Pancreas (tissue), 10 donors: Measurements from ENCODE around the gene LCE1A. TPM values are rescaled to one million over a fixed set of nuclear protein-coding genes. Genes with fewer than 3 reads are reported as not detected.

Experiments used
- ATAC-seq, 4 donors: fragments of 200-7000 bp; cut with Tn5 transposase; one replicate each; pipeline versions ENCODE4 v1.8.0 to v1.9.1; 2020; ENCODE audit warnings: mild to moderate bottlenecking in 4 of 4, moderate library complexity in 4 of 4
- DNase-seq, 6 donors: peaks; one replicate each; pipeline ENCODE4 v3.0.0-alpha.2; 2020
- FAIRE-seq: peaks from 2 replicates; lab custom pipeline; 2012; peaks lifted over from hg19 to GRCh38; lab: Jason Lieb, UNC
- H3K27ac ChIP-seq, 4 donors: fragments of 200-600 bp; sonication (generic); 1 replicate in 3 of 4; 2 replicates in 1 of 4; pipeline versions ENCODE4 v1.5.0 to v1.8.0; 2020
- H3K27me3 ChIP-seq, 4 donors: fragments of 200-600 bp; one replicate each; pipeline ENCODE4 v1.8.0; 2021
- H3K36me3 ChIP-seq, 3 donors: fragments of 200-600 bp; sonication (generic) in 1 of 3; one replicate each; pipeline versions ENCODE4 v1.5.0 to v1.8.0; 2020 to 2021
- H3K4me1 ChIP-seq, 3 donors: fragments of 200-600 bp; one replicate each; pipeline ENCODE4 v1.8.0; 2021
- H3K4me3 ChIP-seq, 4 donors: fragments of 200-600 bp; sonication (generic) in 2 of 4; one replicate each; pipeline versions ENCODE4 v1.5.0 to v1.8.0; 2020 to 2021
- H3K9me3 ChIP-seq, 4 donors: fragments of 200-600 bp; one replicate each; pipeline ENCODE4 v1.8.0; 2021
- WGBS, 2 donors: extraction: QIAGEN DNeasy Blood & Tissue Kit; methylation state at CpG; one replicate each; pipeline ENCODE4 v1.1.7; 2013; 5-methylcytosine and 5-hydroxymethylcytosine counted together
- intact Hi-C, 3 donors: fragments of 100-400 bp; cut with DNase I; formaldehyde crosslinking; loops; one replicate each; pipeline versions ENCODE4 v1.11.1 to v1.14.2; 2022
- polyA plus RNA-seq, 2 donors: library from polyadenylated mRNA; stranded (reverse); fragments of 200-250 nt; gene quantifications; one replicate each; pipeline ENCODE4 v1.2.3, GENCODE V29; 2013
- total RNA-seq, 6 donors: library from RNA; stranded (reverse); fragmentation: NEBNext Ultra II Directional in 4 of 6; extraction: Animal tissue kit (Norgen Biotek cat#: 25700) in 4 of 6; gene quantifications; one replicate each; pipeline versions ENCODE4 v1.2.1 to v1.2.4, GENCODE V29; 2021 to 2023
- TF ChIP-seq, protein P1 (sequence below), 4 donors: fragments of 200-600 bp; sonication (generic) in 3 of 4; IDR thresholded peaks; one replicate each; pipeline versions ENCODE4 v1.5.0 to v1.8.0; 2021; ENCODE audit warnings: antibody characterized with exemption in 4 of 4
- donor health status: healthy with polysubstance abuse.
- donor health status: DM: no; HTN: no; CAD: no; lungs with moderate emphysema.
- donor health status: DM: no; HTN: no; CAD: no.
- donor health status: control.
- donor health status: control.
- donor health status: Bipolar disorder and iron deficiency.
- donor health status: DM: yes; HTN: yes; CAD: no.
- donor health status: DM: no; HTN: no; CAD: no.
- donor health status: DM: no; HTN: no; CAD: no.
- donor health status: DM: yes; HTN: yes; CAD: no.

LCE1A gene
- total and polyA plus RNA-seq, 8 donors: not detected

DNA sequence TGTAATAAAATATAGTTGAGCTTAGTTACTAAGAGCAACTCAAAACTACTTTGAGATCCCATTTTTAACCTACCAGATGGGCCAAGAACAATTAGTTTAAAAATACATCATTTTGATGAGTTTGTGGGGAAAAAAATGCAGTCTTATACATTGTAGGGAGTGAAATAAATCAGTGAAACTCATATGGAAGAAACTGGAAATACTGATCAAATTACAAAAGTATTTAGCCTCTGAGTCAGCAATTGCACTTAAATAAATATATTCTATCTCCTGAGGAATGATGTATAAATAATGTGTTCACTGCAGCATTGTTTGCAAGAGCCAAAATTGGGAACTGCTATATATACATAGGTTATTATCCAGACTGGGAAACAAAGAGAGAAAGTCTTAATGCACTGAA is 46.2 kb downstream of the LCE1A start:
- Histone ChIP-seq H3K4me1 (no peaks in the 10 kb centered on the region), H3K27ac (no peak overlapping the region), H3K9me3 (no peaks in the 10 kb centered on the region), H3K4me3 (no peak overlapping the region), H3K27me3 (no peaks in the 10 kb centered on the region), H3K36me3 (no peaks in the 10 kb centered on the region)
- TF ChIP-seq, protein P1, sequence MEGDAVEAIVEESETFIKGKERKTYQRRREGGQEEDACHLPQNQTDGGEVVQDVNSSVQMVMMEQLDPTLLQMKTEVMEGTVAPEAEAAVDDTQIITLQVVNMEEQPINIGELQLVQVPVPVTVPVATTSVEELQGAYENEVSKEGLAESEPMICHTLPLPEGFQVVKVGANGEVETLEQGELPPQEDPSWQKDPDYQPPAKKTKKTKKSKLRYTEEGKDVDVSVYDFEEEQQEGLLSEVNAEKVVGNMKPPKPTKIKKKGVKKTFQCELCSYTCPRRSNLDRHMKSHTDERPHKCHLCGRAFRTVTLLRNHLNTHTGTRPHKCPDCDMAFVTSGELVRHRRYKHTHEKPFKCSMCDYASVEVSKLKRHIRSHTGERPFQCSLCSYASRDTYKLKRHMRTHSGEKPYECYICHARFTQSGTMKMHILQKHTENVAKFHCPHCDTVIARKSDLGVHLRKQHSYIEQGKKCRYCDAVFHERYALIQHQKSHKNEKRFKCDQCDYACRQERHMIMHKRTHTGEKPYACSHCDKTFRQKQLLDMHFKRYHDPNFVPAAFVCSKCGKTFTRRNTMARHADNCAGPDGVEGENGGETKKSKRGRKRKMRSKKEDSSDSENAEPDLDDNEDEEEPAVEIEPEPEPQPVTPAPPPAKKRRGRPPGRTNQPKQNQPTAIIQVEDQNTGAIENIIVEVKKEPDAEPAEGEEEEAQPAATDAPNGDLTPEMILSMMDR (IDR thresholded peaks at IDR 0.05): no peak
- intact Hi-C loops: no loop called here
- ATAC-seq: no peak
- no peak for DNase-seq
- no peak for FAIRE-seq

DNA sequence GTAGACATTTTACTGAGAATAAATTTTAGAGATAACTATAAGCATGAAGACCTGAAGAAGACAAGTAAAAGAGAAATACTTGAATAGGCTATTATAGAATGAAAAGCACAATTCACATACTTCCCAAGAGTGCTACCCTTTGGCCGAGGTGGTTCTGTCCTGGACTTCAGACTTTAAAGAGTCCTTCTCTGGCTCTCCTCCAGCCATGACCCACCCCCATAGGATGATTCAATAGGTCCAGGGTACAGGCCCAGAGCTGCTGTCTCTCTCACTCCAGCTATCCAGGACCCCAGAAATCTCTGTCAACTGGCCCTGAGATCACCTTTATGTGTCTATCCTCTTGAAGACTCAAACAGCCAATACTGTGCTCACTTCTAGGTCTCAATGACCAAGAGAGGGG is 49.6 kb downstream of the LCE1A start:
- ATAC-seq: no peak
- DNase-seq: no peak
- intact Hi-C loops: no loop called here
- Histone ChIP-seq H3K27ac (no peak overlapping the region), H3K4me3 (no peak overlapping the region), H3K9me3 (no peaks in the 10 kb centered on the region), H3K36me3 (no peaks in the 10 kb centered on the region), H3K27me3 (no peaks in the 10 kb centered on the region), H3K4me1 (no peaks in the 10 kb centered on the region)
- no peak for FAIRE-seq
- TF ChIP-seq, protein P1 (IDR thresholded peaks at IDR 0.05): no peak
- 59 to 72% methylated on average over 1 of the region's 1 CpG for WGBS, 2 donors

Other genes with a start within 250 kb of the LCE1A start
- gene LCE3D, start 247.0 kb upstream of the LCE1A start, total RNA-seq: not detected
- not detected for gene LCE3D, start 247.0 kb upstream of the LCE1A start, polyA plus RNA-seq
- gene LCE3C, start 227.2 kb upstream of the LCE1A start, total RNA-seq: not detected
- gene LCE3C, start 227.2 kb upstream of the LCE1A start, polyA plus RNA-seq: not detected
- not detected for gene LCE3B, start 213.7 kb upstream of the LCE1A start, total RNA-seq
- not detected for gene LCE3B, start 213.7 kb upstream of the LCE1A start, polyA plus RNA-seq
- not detected for gene LCE3A, start 204.4 kb upstream of the LCE1A start, total RNA-seq
- gene LCE3A, start 204.4 kb upstream of the LCE1A start, polyA plus RNA-seq: not detected
- not detected for gene LCE2D, start 164.1 kb upstream of the LCE1A start, total RNA-seq
- gene LCE2D, start 164.1 kb upstream of the LCE1A start, polyA plus RNA-seq: not detected
- gene LCE2C, start 152.2 kb upstream of the LCE1A start, total RNA-seq: not detected
- not detected for gene LCE2C, start 152.2 kb upstream of the LCE1A start, polyA plus RNA-seq
- not detected for gene LCE2B, start 141.3 kb upstream of the LCE1A start, total RNA-seq
- not detected for gene LCE2B, start 141.3 kb upstream of the LCE1A start, polyA plus RNA-seq
- gene LCE2A, start 129.1 kb upstream of the LCE1A start, total RNA-seq: not detected
- gene LCE2A, start 129.1 kb upstream of the LCE1A start, polyA plus RNA-seq: not detected
- not detected for gene LCE4A, start 119.3 kb upstream of the LCE1A start, total RNA-seq
- gene LCE4A, start 119.3 kb upstream of the LCE1A start, polyA plus RNA-seq: not detected
- not detected for gene KPRP, start 69.4 kb upstream of the LCE1A start, total RNA-seq
- gene KPRP, start 69.4 kb upstream of the LCE1A start, polyA plus RNA-seq: not detected
- not detected for gene LCE1F, start 52.3 kb upstream of the LCE1A start, total RNA-seq
- not detected for gene LCE1F, start 52.3 kb upstream of the LCE1A start, polyA plus RNA-seq
- gene LCE1E, start 41.2 kb upstream of the LCE1A start, total RNA-seq: not detected
- not detected for gene LCE1E, start 41.2 kb upstream of the LCE1A start, polyA plus RNA-seq
- not detected for gene LCE1D, start 30.8 kb upstream of the LCE1A start, total RNA-seq
- gene LCE1D, start 30.8 kb upstream of the LCE1A start, polyA plus RNA-seq: not detected
- gene LCE1C, start 20.8 kb upstream of the LCE1A start, total RNA-seq: not detected
- gene LCE1C, start 20.8 kb upstream of the LCE1A start, polyA plus RNA-seq: not detected
- gene LCE1B, start 15.5 kb upstream of the LCE1A start, total RNA-seq: not detected
- gene LCE1B, start 15.5 kb upstream of the LCE1A start, polyA plus RNA-seq: not detected
- gene LCE6A, start 15.4 kb downstream of the LCE1A start, total RNA-seq: not detected
- not detected for gene LCE6A, start 15.4 kb downstream of the LCE1A start, polyA plus RNA-seq
- gene LCE7A, start 32.5 kb downstream of the LCE1A start, total RNA-seq: not detected
- not detected for gene LCE7A, start 32.5 kb downstream of the LCE1A start, polyA plus RNA-seq
- not detected for gene SMCP, start 50.8 kb downstream of the LCE1A start, total RNA-seq
- not detected for gene SMCP, start 50.8 kb downstream of the LCE1A start, polyA plus RNA-seq
- gene IVL, start 81.1 kb downstream of the LCE1A start, total RNA-seq: not detected
- gene IVL, start 81.1 kb downstream of the LCE1A start, polyA plus RNA-seq: under 1 TPM in 1 of 2 donors, not detected in 1; 0.02 TPM
- not detected for gene SPRR5, start 119.7 kb downstream of the LCE1A start, total RNA-seq
- gene SPRR5, start 119.7 kb downstream of the LCE1A start, polyA plus RNA-seq: not detected
- gene SPRR4, start 143.2 kb downstream of the LCE1A start, total RNA-seq: not detected
- gene SPRR4, start 143.2 kb downstream of the LCE1A start, polyA plus RNA-seq: not detected
- not detected for gene SPRR1A, start 156.6 kb downstream of the LCE1A start, total RNA-seq
- not detected for gene SPRR1A, start 156.6 kb downstream of the LCE1A start, polyA plus RNA-seq
- not detected for gene SPRR3, start 174.3 kb downstream of the LCE1A start, total RNA-seq
- gene SPRR3, start 174.3 kb downstream of the LCE1A start, polyA plus RNA-seq: 1 to 10 TPM; 2.8 to 3.2 TPM
- not detected for gene SPRR1B, start 203.7 kb downstream of the LCE1A start, total RNA-seq
- under 1 TPM in 1 of 2 donors, not detected in 1; 0.65 TPM for gene SPRR1B, start 203.7 kb downstream of the LCE1A start, polyA plus RNA-seq
- not detected for gene SPRR2D, start 213.6 kb downstream of the LCE1A start, total RNA-seq
- under 1 TPM in 1 of 2 donors, not detected in 1; 0.53 TPM for gene SPRR2D, start 213.6 kb downstream of the LCE1A start, polyA plus RNA-seq
- not detected for gene SPRR2A, start 230.0 kb downstream of the LCE1A start, total RNA-seq
- gene SPRR2A, start 230.0 kb downstream of the LCE1A start, polyA plus RNA-seq: under 1 TPM in 1 of 2 donors, not detected in 1; 0.68 TPM
- not detected for gene SPRR2B, start 244.1 kb downstream of the LCE1A start, total RNA-seq
- not detected for gene SPRR2B, start 244.1 kb downstream of the LCE1A start, polyA plus RNA-seq